DMS53 treated with DMSO at 0.1 percent for 48 hours (cell line): ENCODE data around the gene PDGFD.

Experiments
- DNase-seq: peaks from one replicate; lab custom pipeline; 2025; ENCODE audit not compliant: unreplicated experiment; lab: John Stamatoyannopoulos, UW

PDGFD gene

DNA sequence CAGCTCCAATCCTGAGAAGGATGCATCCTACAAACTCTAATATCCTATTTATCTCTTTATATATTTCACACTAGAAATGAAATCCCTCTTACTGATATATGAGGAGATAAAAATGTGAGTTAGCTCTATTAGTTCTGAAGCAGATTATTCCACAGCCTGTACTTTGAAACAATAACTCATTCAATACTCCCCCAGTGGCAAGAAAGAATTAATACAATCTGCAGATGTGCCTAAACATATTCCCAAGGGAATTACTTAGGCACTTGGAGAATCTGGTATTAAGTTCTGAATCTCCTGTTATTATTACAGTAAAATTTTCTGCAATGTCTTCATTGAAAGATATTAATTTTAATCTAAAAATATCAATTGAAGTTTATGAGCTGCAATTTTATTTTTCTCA lies 68.2 kb downstream of the PDGFD start:
- DNase-seq = no peak

DNA sequence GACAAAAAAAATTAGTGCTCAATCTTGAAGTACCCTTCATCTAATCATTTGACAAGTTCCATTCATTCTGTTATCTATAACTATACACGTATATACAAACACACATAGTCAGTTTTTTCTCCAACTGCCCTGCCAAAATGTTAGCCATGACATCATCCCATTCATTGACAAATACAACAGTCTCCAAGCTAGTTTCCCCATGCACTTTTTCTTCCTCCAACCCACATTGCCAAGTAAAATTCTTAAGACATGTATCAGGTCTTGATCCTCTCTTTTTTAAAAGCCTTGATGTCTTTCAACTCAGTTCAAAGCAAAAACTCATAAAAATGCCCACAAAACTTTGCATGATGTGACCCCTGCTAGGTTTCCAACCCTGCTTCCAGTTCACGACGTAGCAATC lies 69.4 kb downstream of the PDGFD start:
- DNase-seq = no peak

GRCh38 chr11:104093426-104094280 lies 70.3 kb downstream of the PDGFD start:
- no peak for DNase-seq

- no peak for DNase-seq
These were observed 71.2 kb downstream of the PDGFD start for GRCh38 chr11:104092744-104093143.

GRCh38 chr11:104091281-104092096 lies 72.5 kb downstream of the PDGFD start:
- DNase-seq = no peak

DNA sequence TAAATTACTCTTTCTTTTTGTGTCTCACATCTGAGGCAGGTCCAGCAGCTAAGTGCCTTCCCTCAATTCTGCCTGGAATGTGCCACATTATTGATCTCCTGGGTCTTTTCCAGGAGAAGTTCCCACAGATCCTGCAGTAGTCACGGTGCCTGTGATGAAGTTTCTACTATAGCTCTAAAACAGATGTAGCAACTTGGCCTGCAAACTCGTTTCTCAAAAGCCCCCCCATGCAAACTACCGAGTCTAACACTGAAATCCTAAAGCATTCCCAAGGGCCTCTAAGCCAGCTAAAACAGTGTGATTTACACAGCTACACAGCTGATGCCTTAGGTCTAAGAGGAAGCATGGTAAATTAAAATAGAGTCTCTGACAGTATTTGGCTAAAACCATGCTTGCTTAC lies 73.2 kb downstream of the PDGFD start:
- no peak for DNase-seq

DNA sequence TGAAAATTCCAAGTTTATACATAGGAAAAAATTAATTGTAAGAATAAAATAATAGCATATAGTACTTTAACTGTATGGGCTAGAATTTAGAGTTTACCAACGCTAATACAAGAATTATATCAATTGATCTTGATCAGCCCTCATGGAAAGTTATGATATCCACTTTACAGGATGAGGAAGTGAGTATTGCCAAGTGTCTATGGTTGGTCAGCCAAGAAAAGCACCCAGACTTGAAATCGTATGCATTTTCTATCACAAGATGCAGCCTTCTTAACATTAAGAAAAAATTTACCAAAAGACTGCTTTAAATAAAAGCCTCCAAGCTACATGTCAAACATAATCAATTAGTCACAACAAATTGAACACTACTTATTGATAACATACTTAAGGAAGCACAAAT lies 74.5 kb downstream of the PDGFD start:
- DNase-seq = no peak

DNA sequence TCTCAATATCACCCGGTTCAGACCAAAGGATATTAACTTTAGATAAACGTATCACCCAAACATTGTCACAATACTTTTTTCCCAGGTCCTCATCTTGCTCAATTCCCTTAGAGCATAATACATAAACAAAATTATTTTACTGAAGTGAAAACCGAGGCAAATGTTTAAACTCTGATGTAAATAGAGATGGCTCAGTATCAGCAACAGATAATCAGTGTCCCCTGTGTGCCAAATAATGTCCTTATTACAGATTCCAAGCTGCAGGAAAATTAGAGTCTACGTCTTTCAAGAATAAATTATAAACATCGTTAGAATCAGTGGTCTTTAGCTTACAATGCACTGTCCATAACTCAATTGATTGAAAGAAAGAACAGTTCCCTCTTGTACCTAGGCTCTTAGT lies 77.3 kb downstream of the PDGFD start:
- no peak for DNase-seq

- DNase-seq = no peak
These were observed 85.0 kb downstream of the PDGFD start for GRCh38 chr11:104078995-104079394.

- no peak for DNase-seq
These were observed 85.7 kb downstream of the PDGFD start for GRCh38 chr11:104078245-104078644.

- DNase-seq = no peak
These were observed 87.5 kb downstream of the PDGFD start for GRCh38 chr11:104076455-104076854.

GRCh38 chr11:104075706-104076105 lies 88.2 kb downstream of the PDGFD start:
- DNase-seq = no peak

DNA sequence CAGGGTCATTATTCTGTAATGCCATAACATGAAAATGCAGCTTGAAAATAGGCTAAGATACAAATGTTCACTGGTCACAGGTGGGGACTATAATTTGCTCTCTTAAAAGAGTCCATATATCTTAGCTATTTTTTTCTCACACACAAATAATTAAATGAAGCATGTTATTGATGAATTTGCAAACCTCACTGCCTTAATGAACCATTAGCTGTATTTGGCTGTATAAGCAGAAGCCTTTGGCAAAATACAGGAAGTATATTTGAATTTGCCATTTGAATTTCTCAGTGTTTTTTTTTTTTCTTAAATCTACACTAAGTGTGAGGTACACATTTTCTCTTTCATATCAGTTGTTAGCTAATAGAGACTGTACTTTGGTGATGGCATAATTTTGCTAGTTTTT lies 88.9 kb downstream of the PDGFD start:
- DNase-seq = no peak

DNA sequence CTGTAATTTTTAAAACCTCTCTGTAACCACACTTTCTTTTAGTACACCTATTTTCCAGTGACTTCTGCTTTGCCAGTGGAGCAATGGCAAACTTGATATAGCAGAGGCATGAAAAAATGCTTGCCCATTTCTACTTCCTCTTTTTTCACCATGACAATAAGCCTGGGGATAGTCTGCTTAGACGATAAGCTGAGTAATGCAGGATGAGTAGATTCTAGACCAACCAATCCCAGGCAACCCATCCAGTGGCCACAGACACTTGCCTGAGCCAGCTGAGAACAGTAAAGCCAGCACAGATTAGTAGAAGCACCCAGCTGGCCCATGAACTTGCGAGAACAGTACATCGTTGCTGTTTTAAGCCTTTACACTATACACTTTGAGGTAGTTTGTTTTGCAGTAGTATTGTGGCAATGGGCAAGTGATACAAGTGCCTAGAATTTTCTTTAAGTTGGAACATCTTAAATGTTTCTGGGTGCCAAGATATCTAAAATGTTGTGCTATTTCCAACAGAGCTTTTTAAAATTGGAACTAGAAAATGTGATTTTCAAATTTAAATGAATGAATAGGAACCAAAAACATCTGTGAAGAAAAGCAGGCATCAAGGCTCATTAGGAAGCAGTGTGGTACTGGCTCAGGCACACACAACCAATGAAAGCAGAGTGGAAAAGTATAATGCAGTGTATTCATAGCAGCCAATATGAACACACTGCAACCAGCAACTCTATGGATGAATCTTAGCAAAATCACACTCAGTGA lies 89.8 kb downstream of the PDGFD start:
- DNase-seq = peak; percentile 3

- DNase-seq = no peak
These were observed 96.4 kb downstream of the PDGFD start for GRCh38 chr11:104067534-104067933.

GRCh38 chr11:104064034-104064630 lies 99.8 kb downstream of the PDGFD start:
- no peak for DNase-seq

- no peak for DNase-seq
These were observed 102.0 kb downstream of the PDGFD start for GRCh38 chr11:104061853-104062521.

- DNase-seq = no peak
These were observed 103.1 kb downstream of the PDGFD start for GRCh38 chr11:104060820-104061219.

GRCh38 chr11:104060004-104060794 lies 103.7 kb downstream of the PDGFD start:
- DNase-seq = no peak

- no peak for DNase-seq
These were observed 105.3 kb downstream of the PDGFD start for GRCh38 chr11:104058680-104059079.
